GM15510 (cell line): ENCODE measurements around the gene DHX15.

Experiments
- POLR2A ChIP-seq: IDR thresholded peaks from 3 replicates; pipeline ENCODE4 v1.6.1; 2011; ENCODE audit warnings: borderline replicate concordance; ENCODE audit not compliant: insufficient read length; ENCODE audit errors: extremely low read depth

Gene DHX15

DNA sequence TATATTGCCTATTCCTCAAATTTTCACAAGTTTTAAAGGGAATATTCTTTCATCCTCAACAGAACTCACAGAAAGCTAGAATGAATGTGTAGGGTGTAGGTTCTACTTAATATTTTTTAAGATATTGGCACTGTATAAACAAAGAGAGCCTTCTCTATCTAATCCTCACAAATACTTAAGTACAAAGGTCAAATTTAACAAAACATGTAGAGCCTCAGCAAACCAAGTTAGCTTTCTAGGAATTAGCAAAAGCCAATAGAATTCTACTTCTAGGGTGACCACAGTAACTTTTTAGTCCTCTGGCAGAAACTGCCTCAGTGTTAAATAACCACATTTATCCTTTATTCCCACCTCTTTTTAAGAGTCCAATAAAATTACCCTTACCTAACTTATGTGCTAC, 19.3 kb downstream of the DHX15 start:
- TF ChIP-seq POLR2A = no peak

DNA sequence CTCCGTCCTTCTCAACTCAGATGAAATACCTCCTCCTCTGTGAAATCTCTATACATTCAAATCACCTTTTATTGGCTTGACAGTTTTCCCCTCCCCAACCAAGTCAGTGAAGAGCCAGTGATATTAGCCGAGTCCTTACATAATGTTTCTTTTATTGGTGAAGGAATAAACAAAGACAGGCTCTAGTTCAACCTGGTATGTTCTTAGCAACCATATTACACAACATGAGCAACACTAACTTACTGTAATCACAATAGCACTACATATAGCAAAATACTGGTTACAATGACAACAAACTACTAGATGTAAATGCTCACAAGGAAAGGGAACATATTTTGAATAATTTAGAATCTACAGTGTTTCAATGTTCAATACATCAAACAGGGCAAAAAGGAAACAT, 19.9 kb downstream of the DHX15 start:
- TF ChIP-seq POLR2A = no peak

GRCh38 chr4:24561438-24562139, 22.8 kb downstream of the DHX15 start:
- TF ChIP-seq POLR2A = no peak

GRCh38 chr4:24560868-24561368, 23.4 kb downstream of the DHX15 start:
- no peak for TF ChIP-seq POLR2A

GRCh38 chr4:24559889-24560288, 24.5 kb downstream of the DHX15 start:
- TF ChIP-seq POLR2A = no peak

- no peak for TF ChIP-seq POLR2A
These were observed 25.1 kb downstream of the DHX15 start for GRCh38 chr4:24559032-24559821.

- TF ChIP-seq POLR2A = no peak
These were observed 27.0 kb downstream of the DHX15 start for GRCh38 chr4:24557026-24558025.

- TF ChIP-seq POLR2A = no peak
These were observed 32.7 kb downstream of the DHX15 start for GRCh38 chr4:24551492-24552289.

GRCh38 chr4:24550441-24551175, 33.7 kb downstream of the DHX15 start:
- TF ChIP-seq POLR2A = no peak

DNA sequence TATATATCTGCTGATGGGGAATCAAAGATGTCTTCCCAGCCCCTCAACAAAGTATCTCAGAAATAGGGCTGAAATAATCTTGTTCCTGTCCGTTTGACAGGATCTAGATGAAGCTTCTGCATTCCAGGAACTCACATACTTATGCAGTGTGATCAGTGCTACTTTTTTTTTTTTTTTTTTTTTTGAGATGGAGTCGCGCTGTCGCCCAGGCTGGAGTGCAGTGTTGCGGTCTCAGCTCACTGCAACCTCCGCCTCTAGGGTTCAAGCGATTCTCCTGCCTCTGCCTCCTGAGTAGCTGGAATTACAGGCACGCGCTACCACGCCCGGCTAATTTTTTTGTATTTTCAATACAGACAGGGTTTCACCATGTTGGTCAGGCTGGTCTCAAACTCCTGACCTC, 36.4 kb downstream of the DHX15 start:
- TF ChIP-seq POLR2A = no peak

DNA sequence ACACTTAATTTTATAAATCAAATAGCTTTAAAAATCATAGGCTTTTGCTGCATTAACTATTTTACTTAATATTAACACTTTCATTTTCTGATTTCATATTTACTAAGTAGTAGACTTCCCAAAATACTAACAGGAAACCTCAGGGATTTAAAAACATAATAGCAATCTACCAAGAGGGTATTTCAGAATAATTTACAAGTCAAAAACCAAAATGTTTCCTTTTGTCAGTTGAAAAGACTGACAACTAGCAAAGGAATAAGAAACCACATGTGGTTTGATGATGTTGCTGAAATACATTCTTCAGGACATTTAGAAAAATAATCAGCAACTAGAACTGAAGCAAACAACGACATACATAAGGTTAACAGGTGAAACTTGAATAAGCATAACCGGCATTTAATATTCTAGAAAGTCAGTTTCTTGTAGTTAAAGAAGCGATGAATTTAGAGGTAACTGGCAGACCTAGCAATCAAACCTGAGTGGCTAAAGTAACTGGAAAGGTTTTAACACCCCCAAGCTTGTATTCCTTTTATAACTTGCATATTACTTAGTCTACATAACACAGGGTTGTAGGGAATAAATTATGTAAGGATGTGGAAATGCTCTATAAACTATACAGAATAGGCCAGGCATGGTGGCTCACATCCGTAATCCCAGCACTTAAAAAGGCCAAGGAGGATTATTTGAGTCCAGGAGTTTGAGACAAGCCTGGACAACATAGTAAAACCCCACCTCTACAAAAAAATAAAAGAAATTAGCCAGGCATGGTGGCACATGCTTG, 40.0 kb downstream of the DHX15 start:
- TF ChIP-seq POLR2A = no peak

- TF ChIP-seq POLR2A = no peak
These were observed 47.3 kb downstream of the DHX15 start for GRCh38 chr4:24537025-24537424.

- no peak for TF ChIP-seq POLR2A
These were observed 49.0 kb downstream of the DHX15 start for GRCh38 chr4:24535399-24535798.

DNA sequence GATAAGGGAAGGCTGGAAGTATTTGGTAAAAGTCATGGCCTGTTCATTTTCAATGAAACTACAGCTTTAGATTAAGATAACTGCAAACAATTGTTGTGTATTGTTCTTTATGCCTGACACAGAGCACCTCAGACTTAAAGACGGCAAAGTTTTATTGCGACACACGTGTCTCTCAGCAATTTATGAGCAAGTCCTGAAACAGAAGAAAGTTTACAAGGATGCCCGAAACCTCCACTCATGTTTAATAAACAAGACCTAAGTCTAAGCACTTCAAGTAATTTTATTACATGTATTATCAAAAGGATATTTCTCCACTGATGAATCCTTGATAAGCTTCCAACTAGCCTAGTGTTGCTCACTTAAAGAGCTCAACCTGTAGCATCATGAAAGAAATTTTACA, 51.0 kb downstream of the DHX15 start:
- no peak for TF ChIP-seq POLR2A
